Colonic mucosa (tissue), 4 donors: Measurements from ENCODE around the gene NNT. TPM values are rescaled to one million over a fixed set of nuclear protein-coding genes. Genes with fewer than 3 reads are reported as not detected.
"Not testable (repeated sequence)": the region's sequence is repeated elsewhere in the genome, so short reads cannot be mapped to it uniquely, and the experiment has no call there.

Experiments used
- DNase-seq: peaks from one replicate; pipeline ENCODE4 v3.0.0-alpha.2; 2020
- H3K27ac ChIP-seq: fragments of 200-600 bp; one replicate; pipeline ENCODE4 v1.8.0; 2021
- H3K27me3 ChIP-seq: fragments of 200-600 bp; one replicate; pipeline ENCODE4 v1.8.0; 2021
- H3K36me3 ChIP-seq: fragments of 200-600 bp; one replicate; pipeline ENCODE4 v1.8.0; 2021
- H3K4me1 ChIP-seq: fragments of 200-600 bp; one replicate; pipeline ENCODE4 v1.8.0; 2021; ENCODE audit warnings: mild to moderate bottlenecking
- H3K4me3 ChIP-seq: fragments of 200-600 bp; one replicate; pipeline ENCODE4 v1.8.0; 2021
- H3K9ac ChIP-seq, 2 donors: one replicate each; pipeline ENCODE4 v1.7.0; 2013; ENCODE audit warnings: control low read depth in 2 of 2, low read depth in 2 of 2, low read length in 2 of 2
- H3K9me3 ChIP-seq: fragments of 200-600 bp; one replicate; pipeline ENCODE4 v1.8.0; 2021
- intact Hi-C: fragments of 100-400 bp; cut with DNase I; formaldehyde crosslinking; loops from one replicate; pipeline ENCODE4 v1.14.1; 2022
- total RNA-seq, 2 donors: library from RNA; stranded (reverse); fragmentation: NEBNext Ultra II Directional in 1 of 2; extraction: Animal tissue kit (Norgen Biotek cat#: 25700) in 1 of 2; gene quantifications; one replicate each; pipeline ENCODE4 v1.2.1, GENCODE V29; 2021
- TF ChIP-seq, protein P1 (sequence below): fragments of 200-600 bp; IDR thresholded peaks from one replicate; pipeline ENCODE4 v1.8.0; 2022; ENCODE audit warnings: antibody characterized with exemption, mild to moderate bottlenecking
- donor health status: healthy.
- donor health status: DM: no; HTN: no; CAD: no.
- donor health status: DM: no; HTN: no; CAD: no.

The NNT gene
- total RNA-seq, 2 donors from 2014 or later, result 81.3 to 148 TPM

- Histone ChIP-seq H3K4me3 (no peak overlapping the region), H3K27me3 (no peaks in the 10 kb centered on the region), H3K4me1 (no peaks in the 10 kb centered on the region), H3K9me3 (no peaks in the 10 kb centered on the region), H3K27ac (no peak overlapping the region), H3K36me3 (no peaks in the 10 kb centered on the region), H3K9ac (no peak overlapping the region)
- DNase-seq, result no peak
- intact Hi-C loops, result no loop called here
- TF ChIP-seq, protein P1, sequence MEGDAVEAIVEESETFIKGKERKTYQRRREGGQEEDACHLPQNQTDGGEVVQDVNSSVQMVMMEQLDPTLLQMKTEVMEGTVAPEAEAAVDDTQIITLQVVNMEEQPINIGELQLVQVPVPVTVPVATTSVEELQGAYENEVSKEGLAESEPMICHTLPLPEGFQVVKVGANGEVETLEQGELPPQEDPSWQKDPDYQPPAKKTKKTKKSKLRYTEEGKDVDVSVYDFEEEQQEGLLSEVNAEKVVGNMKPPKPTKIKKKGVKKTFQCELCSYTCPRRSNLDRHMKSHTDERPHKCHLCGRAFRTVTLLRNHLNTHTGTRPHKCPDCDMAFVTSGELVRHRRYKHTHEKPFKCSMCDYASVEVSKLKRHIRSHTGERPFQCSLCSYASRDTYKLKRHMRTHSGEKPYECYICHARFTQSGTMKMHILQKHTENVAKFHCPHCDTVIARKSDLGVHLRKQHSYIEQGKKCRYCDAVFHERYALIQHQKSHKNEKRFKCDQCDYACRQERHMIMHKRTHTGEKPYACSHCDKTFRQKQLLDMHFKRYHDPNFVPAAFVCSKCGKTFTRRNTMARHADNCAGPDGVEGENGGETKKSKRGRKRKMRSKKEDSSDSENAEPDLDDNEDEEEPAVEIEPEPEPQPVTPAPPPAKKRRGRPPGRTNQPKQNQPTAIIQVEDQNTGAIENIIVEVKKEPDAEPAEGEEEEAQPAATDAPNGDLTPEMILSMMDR, result no peak
These were observed 30.6 kb upstream of the NNT start for GRCh38 chr5:43572357-43572756.

DNA sequence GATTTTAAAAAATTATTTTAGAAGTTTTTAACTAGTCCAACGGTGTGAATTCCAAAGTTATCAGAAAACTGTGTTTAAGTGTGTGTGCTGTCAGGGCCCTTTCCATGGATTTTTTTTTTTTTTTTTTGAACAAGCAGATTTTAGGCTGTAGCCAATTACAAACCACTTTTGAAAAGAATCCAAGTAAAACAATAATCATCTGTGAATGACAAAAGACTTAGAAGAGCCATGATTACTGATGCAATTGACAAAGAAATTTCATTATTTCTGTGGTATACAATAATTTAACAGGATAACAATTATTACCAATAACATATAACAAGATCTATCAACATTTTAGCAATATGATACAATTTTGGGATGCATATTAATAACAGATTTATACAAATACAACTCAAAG, 29.9 kb upstream of the NNT start:
- intact Hi-C loops, result no loop called here
- Histone ChIP-seq H3K4me1 (no peaks in the 10 kb centered on the region), H3K9me3 (no peaks in the 10 kb centered on the region), H3K27me3 (no peaks in the 10 kb centered on the region), H3K27ac (no peak overlapping the region), H3K4me3 (no peak overlapping the region), H3K9ac (no peak overlapping the region), H3K36me3 (no peaks in the 10 kb centered on the region)
- TF ChIP-seq, protein P1, result no peak
- DNase-seq, result no peak

DNA sequence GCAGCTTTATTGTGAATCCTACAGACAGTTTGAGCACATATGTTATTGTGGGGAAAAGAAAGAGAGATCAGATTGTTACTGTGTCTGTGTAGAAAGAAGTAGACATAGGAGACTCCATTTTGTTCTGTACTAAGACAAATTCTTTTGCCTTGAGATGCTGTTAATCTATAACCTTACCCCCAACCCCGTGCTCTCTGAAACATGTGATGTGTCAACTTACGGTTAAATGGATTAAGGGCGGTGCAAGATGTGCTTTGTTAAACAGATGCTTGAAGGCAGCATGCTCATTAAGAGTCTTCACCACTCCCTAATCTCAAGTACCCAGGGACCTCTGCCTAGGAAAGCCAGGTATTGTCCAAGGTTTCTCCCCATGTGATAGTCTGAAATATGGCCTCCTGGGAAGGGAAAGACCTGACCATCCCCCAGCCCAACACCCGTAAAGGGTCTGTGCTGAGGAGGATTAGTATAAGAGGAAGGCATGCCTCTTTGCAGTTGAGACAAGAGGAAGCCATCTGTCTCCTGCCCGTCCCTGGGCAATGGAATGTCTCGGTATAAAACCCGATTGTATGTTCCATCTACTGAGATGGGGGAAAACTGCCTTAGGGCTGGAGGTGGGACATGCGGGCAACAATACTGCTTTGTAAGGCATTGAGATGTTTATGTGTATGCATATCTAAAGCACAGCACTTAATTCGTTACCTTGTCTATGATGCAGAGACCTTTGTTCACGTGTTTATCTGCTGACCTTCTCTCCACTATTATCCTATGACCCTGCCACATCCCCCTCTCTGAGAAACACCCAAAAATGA, 22.4 kb upstream of the NNT start:
- H3K4me3 ChIP-seq, H3K27ac ChIP-seq, H3K4me1 ChIP-seq, H3K9me3 ChIP-seq, H3K27me3 ChIP-seq, intact Hi-C loops, DNase-seq, H3K36me3 ChIP-seq, H3K9ac ChIP-seq: not testable (repeated sequence)

DNA sequence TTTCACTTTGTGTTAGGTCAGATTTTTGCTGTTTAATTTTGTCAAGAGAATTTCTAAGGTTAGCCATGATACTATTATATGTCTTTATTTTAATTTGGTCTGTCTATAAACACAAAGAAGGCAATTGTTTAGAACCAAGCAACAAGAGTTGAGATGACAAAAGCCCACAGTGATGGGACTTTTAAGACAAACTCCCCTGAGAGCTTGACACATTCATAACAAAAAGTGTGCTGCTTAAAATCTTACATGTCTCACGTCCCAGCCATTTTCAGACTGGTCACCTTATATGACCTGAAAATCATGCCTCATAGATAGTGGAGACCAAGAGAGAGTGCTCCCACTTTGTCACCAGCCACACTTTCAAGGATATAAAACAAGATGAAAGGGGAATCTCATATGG, 21.6 kb upstream of the NNT start:
- no peak for DNase-seq
- intact Hi-C loops, result no loop called here
- TF ChIP-seq, protein P1, result no peak
- H3K4me1 ChIP-seq, result no peaks in the 10 kb centered on the region
- H3K9ac ChIP-seq, result no peak overlapping the region
- no peak overlapping the region for H3K27ac ChIP-seq
- H3K27me3 ChIP-seq, result no peaks in the 10 kb centered on the region
- H3K9me3 ChIP-seq, result no peaks in the 10 kb centered on the region
- no peak overlapping the region for H3K4me3 ChIP-seq
- H3K36me3 ChIP-seq, result no peaks in the 10 kb centered on the region

- DNase-seq, result no peak
These were observed 20.6 kb upstream of the NNT start for GRCh38 chr5:43582082-43583005.

More at GRCh38 chr5:43582082-43583005, 20.6 kb upstream of the NNT start:
- H3K27ac ChIP-seq, result no peak overlapping the region
- no peak overlapping the region for H3K9ac ChIP-seq
- no peaks in the 10 kb centered on the region for H3K4me1 ChIP-seq
- H3K36me3 ChIP-seq, result no peaks in the 10 kb centered on the region
- TF ChIP-seq, protein P1, result no peak
- no peaks in the 10 kb centered on the region for H3K27me3 ChIP-seq
- H3K9me3 ChIP-seq, result no peaks in the 10 kb centered on the region
- intact Hi-C loops, result no loop called here
- H3K4me3 ChIP-seq, result no peak overlapping the region
